Measurements from ENCODE around the gene TRPM3.

The TRPM3 gene

DNA sequence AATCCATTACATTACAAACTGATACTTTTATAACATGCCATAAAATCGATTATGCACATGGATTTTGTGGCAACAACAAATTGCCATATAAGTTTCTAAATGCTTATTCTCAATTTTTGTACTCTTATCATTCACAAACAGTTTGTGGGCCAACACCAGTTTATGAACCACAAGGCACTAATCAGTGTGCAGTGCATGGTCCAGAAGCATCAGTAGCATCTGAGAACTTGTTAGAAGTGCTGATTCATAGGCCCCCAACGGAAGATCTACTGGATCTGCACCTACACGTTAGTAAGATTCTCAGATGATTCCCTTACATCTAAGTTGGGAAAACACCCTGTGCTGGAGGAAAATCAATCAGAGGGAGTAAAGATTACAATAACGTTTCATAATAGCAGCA lies 242.8 kb downstream of the TRPM3 start:
- WGBS, 2 experiments (ENCODE audit: insufficient coverage in 2 of 2) = 33 to 55% methylated on average over 1 of the region's 4 CpGs
- H3K36me3 ChIP-seq (ENCODE audit: control insufficient read depth, insufficient read depth, low read length) = no peaks in the 10 kb centered on the region
- no peaks in the 10 kb centered on the region for H3K4me1 ChIP-seq (ENCODE audit: control insufficient read depth, insufficient read depth, low read length, poor library complexity, severe bottlenecking)

DNA sequence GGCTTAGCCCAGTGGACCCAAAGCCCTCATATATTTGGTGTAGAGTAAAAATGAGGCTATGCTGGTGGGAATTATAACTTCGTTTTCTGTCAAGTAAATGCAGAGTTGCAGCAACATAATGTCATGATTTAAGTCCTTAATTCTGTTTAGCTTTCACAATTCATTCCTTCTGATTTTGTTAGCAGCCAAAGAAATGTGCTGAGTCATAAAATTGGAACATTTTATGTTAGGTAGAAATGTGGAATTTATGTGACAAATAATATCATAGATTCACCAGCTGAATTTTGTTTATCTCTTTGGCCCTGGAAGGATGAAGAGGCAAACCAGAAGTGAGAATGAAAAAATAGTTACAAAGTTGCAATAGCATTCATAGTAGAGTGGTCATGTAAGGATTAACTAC lies 247.0 kb downstream of the TRPM3 start:
- 80% methylated on average over 1 of the region's 1 CpG; no CpG with 5 or more reads in 1 of the 2 experiments for WGBS, 2 experiments (ENCODE audit: insufficient coverage in 2 of 2)
- no peak overlapping the region for H3K27ac ChIP-seq (ENCODE audit: low read depth, low read length, severe bottlenecking)
- H3K9me3 ChIP-seq (ENCODE audit: control insufficient read depth, low read length) = no peaks in the 10 kb centered on the region
- no peak overlapping the region for H3K4me3 ChIP-seq (ENCODE audit: extremely low read depth, insufficient read depth, low read length, poor library complexity, severe bottlenecking)
- H3K4me1 ChIP-seq (ENCODE audit: control insufficient read depth, insufficient read depth, low read length, poor library complexity, severe bottlenecking) = no peaks in the 10 kb centered on the region
- no peaks in the 10 kb centered on the region for H3K36me3 ChIP-seq (ENCODE audit: control insufficient read depth, insufficient read depth, low read length)

More for the DNA sequence above, 242.8 kb downstream of the TRPM3 start:
- Histone ChIP-seq H3K4me3 (ENCODE audit: extremely low read depth, insufficient read depth, low read length, poor library complexity, severe bottlenecking) (no peak overlapping the region), H3K27ac (ENCODE audit: low read depth, low read length, severe bottlenecking) (no peak overlapping the region), H3K9me3 (ENCODE audit: control insufficient read depth, low read length) (no peaks in the 10 kb centered on the region)

GRCh38 chr9:70873506-70873905 lies 247.9 kb downstream of the TRPM3 start:
- H3K9me3 ChIP-seq (ENCODE audit: control insufficient read depth, low read length) = no peaks in the 10 kb centered on the region
- H3K36me3 ChIP-seq (ENCODE audit: control insufficient read depth, insufficient read depth, low read length) = no peaks in the 10 kb centered on the region
- H3K4me1 ChIP-seq (ENCODE audit: control insufficient read depth, insufficient read depth, low read length, poor library complexity, severe bottlenecking) = no peaks in the 10 kb centered on the region
- H3K27ac ChIP-seq (ENCODE audit: low read depth, low read length, severe bottlenecking) = no peak overlapping the region
- no peak overlapping the region for H3K4me3 ChIP-seq (ENCODE audit: extremely low read depth, insufficient read depth, low read length, poor library complexity, severe bottlenecking)
- WGBS, 2 experiments (ENCODE audit: insufficient coverage in 2 of 2) = 66 to 68% methylated on average over 2 of the region's 2 CpGs

- Histone ChIP-seq H3K4me3 (ENCODE audit: extremely low read depth, insufficient read depth, low read length, poor library complexity, severe bottlenecking) (no peak overlapping the region), H3K36me3 (ENCODE audit: control insufficient read depth, insufficient read depth, low read length) (no peaks in the 10 kb centered on the region), H3K4me1 (ENCODE audit: control insufficient read depth, insufficient read depth, low read length, poor library complexity, severe bottlenecking) (no peaks in the 10 kb centered on the region), H3K9me3 (ENCODE audit: control insufficient read depth, low read length) (no peaks in the 10 kb centered on the region), H3K27ac (ENCODE audit: low read depth, low read length, severe bottlenecking) (no peak overlapping the region)
- WGBS, 2 experiments (ENCODE audit: insufficient coverage in 2 of 2) = 89% methylated on average over 7 to 9 of the region's 15 CpGs
These were observed 252.5 kb downstream of the TRPM3 start for GRCh38 chr9:70868661-70869652.

- H3K9me3 ChIP-seq (ENCODE audit: control insufficient read depth, low read length) = no peaks in the 10 kb centered on the region
- no peak overlapping the region for H3K4me3 ChIP-seq (ENCODE audit: extremely low read depth, insufficient read depth, low read length, poor library complexity, severe bottlenecking)
- no peaks in the 10 kb centered on the region for H3K4me1 ChIP-seq (ENCODE audit: control insufficient read depth, insufficient read depth, low read length, poor library complexity, severe bottlenecking)
- H3K27ac ChIP-seq (ENCODE audit: low read depth, low read length, severe bottlenecking) = no peak overlapping the region
- WGBS, 2 experiments (ENCODE audit: insufficient coverage in 2 of 2) = 100% methylated on average over 1 of the region's 1 CpG; no CpG with 5 or more reads in 1 of the 2 experiments
- H3K36me3 ChIP-seq (ENCODE audit: control insufficient read depth, insufficient read depth, low read length) = no peaks in the 10 kb centered on the region
These were observed 253.4 kb downstream of the TRPM3 start for GRCh38 chr9:70868041-70868440.

GRCh38 chr9:70865471-70865870 lies 255.9 kb downstream of the TRPM3 start:
- H3K9me3 ChIP-seq (ENCODE audit: control insufficient read depth, low read length) = no peaks in the 10 kb centered on the region
- WGBS, 2 experiments (ENCODE audit: insufficient coverage in 2 of 2) = 95 to 100% methylated on average over 2 of the region's 2 CpGs

DNA sequence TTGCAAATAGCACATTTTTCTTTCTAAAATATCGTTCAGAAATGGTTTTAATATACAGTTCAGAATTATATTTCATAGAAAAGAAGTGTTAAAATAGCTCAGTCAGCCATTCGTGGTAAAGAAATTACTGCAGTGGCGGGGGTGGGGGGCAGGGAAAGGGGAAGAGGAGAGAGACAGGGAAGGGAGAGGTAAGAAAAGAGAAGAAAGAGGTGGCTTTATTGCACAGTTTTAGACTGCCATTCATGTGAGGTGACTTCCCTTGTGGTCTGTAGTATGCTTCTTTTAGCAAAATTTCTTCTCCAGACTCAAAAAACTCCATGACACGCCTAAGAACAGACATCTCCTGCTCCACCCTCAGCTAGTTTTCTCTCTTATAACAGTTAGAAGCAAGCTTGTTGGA lies 259.6 kb downstream of the TRPM3 start:
- Histone ChIP-seq H3K36me3 (ENCODE audit: control insufficient read depth, insufficient read depth, low read length) (no peaks in the 10 kb centered on the region), H3K4me1 (ENCODE audit: control insufficient read depth, insufficient read depth, low read length, poor library complexity, severe bottlenecking) (no peaks in the 10 kb centered on the region), H3K9me3 (ENCODE audit: control insufficient read depth, low read length) (no peaks in the 10 kb centered on the region), H3K27ac (ENCODE audit: low read depth, low read length, severe bottlenecking) (no peak overlapping the region), H3K4me3 (ENCODE audit: extremely low read depth, insufficient read depth, low read length, poor library complexity, severe bottlenecking) (no peak overlapping the region)
- WGBS, 2 experiments (ENCODE audit: insufficient coverage in 2 of 2) = 63 to 100% methylated on average over 1 of the region's 4 CpGs

More at GRCh38 chr9:70865471-70865870, 255.9 kb downstream of the TRPM3 start:
- Histone ChIP-seq H3K4me1 (ENCODE audit: control insufficient read depth, insufficient read depth, low read length, poor library complexity, severe bottlenecking) (no peaks in the 10 kb centered on the region), H3K27ac (ENCODE audit: low read depth, low read length, severe bottlenecking) (no peak overlapping the region), H3K4me3 (ENCODE audit: extremely low read depth, insufficient read depth, low read length, poor library complexity, severe bottlenecking) (no peak overlapping the region), H3K36me3 (ENCODE audit: control insufficient read depth, insufficient read depth, low read length) (no peaks in the 10 kb centered on the region)

GRCh38 chr9:70861376-70861775 lies 260.0 kb downstream of the TRPM3 start:
- Histone ChIP-seq H3K9me3 (ENCODE audit: control insufficient read depth, low read length) (no peaks in the 10 kb centered on the region), H3K27ac (ENCODE audit: low read depth, low read length, severe bottlenecking) (no peak overlapping the region), H3K4me3 (ENCODE audit: extremely low read depth, insufficient read depth, low read length, poor library complexity, severe bottlenecking) (no peak overlapping the region), H3K4me1 (ENCODE audit: control insufficient read depth, insufficient read depth, low read length, poor library complexity, severe bottlenecking) (no peaks in the 10 kb centered on the region), H3K36me3 (ENCODE audit: control insufficient read depth, insufficient read depth, low read length) (no peaks in the 10 kb centered on the region)
- 93 to 100% methylated on average over 1 to 3 of the region's 3 CpGs for WGBS, 2 experiments (ENCODE audit: insufficient coverage in 2 of 2)

DNA sequence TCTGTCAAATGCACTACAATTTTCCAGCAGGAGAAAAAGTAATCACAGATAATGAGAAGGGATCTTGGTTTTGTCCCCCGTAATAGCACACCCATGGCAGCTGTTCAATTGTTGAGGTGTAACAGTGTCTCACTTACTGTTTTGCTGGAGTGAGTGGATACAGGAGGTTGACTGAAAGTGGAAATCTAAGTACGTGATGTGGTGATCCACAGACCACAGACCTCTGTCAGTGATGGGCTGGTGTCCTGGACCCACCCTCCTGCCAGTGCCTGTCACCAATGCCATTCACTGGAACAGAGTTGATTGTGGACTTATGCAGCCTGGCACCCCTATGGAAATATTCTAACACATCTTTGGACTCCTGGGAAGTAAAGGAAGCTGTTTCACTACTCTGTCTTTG lies 261.7 kb downstream of the TRPM3 start:
- Histone ChIP-seq H3K4me3 (ENCODE audit: extremely low read depth, insufficient read depth, low read length, poor library complexity, severe bottlenecking) (no peak overlapping the region), H3K36me3 (ENCODE audit: control insufficient read depth, insufficient read depth, low read length) (no peaks in the 10 kb centered on the region), H3K27ac (ENCODE audit: low read depth, low read length, severe bottlenecking) (no peak overlapping the region), H3K9me3 (ENCODE audit: control insufficient read depth, low read length) (no peaks in the 10 kb centered on the region), H3K4me1 (ENCODE audit: control insufficient read depth, insufficient read depth, low read length, poor library complexity, severe bottlenecking) (no peaks in the 10 kb centered on the region)
- 80 to 100% methylated on average over 1 to 2 of the region's 2 CpGs for WGBS, 2 experiments (ENCODE audit: insufficient coverage in 2 of 2)

GRCh38 chr9:70856411-70856810 lies 265.0 kb downstream of the TRPM3 start:
- Histone ChIP-seq H3K9me3 (ENCODE audit: control insufficient read depth, low read length) (no peaks in the 10 kb centered on the region), H3K36me3 (ENCODE audit: control insufficient read depth, insufficient read depth, low read length) (no peaks in the 10 kb centered on the region), H3K4me1 (ENCODE audit: control insufficient read depth, insufficient read depth, low read length, poor library complexity, severe bottlenecking) (no peaks in the 10 kb centered on the region), H3K4me3 (ENCODE audit: extremely low read depth, insufficient read depth, low read length, poor library complexity, severe bottlenecking) (no peak overlapping the region), H3K27ac (ENCODE audit: low read depth, low read length, severe bottlenecking) (no peak overlapping the region)
- WGBS, 2 experiments (ENCODE audit: insufficient coverage in 2 of 2) = 86% methylated on average over 1 of the region's 2 CpGs; no CpG with 5 or more reads in 1 of the 2 experiments

- WGBS, 2 experiments (ENCODE audit: insufficient coverage in 2 of 2) = no CpG with 5 or more reads among the region's 1 CpG
- no peak overlapping the region for H3K27ac ChIP-seq (ENCODE audit: low read depth, low read length, severe bottlenecking)
These were observed 268.6 kb downstream of the TRPM3 start for GRCh38 chr9:70852711-70853240.

More at GRCh38 chr9:70852711-70853240, 268.6 kb downstream of the TRPM3 start:
- H3K4me1 ChIP-seq (ENCODE audit: control insufficient read depth, insufficient read depth, low read length, poor library complexity, severe bottlenecking) = no peaks in the 10 kb centered on the region
- no peaks in the 10 kb centered on the region for H3K36me3 ChIP-seq (ENCODE audit: control insufficient read depth, insufficient read depth, low read length)
- H3K4me3 ChIP-seq (ENCODE audit: extremely low read depth, insufficient read depth, low read length, poor library complexity, severe bottlenecking) = no peak overlapping the region
- H3K9me3 ChIP-seq (ENCODE audit: control insufficient read depth, low read length) = no peaks in the 10 kb centered on the region
